HG03457 (cell line): ENCODE results near the gene ICAM1.
"Not testable (repeated sequence)": the region's sequence is repeated elsewhere in the genome, so short reads cannot be mapped to it uniquely, and the experiment has no call there.

Experiments used
- ATAC-seq: cut with Tn5 transposase; IDR thresholded peaks from one replicate; pipeline ENCODE4 v1.9.1; 2021; ENCODE audit warnings: moderate number of reproducible peaks; ENCODE audit not compliant: unreplicated experiment

ICAM1 gene, protein sequence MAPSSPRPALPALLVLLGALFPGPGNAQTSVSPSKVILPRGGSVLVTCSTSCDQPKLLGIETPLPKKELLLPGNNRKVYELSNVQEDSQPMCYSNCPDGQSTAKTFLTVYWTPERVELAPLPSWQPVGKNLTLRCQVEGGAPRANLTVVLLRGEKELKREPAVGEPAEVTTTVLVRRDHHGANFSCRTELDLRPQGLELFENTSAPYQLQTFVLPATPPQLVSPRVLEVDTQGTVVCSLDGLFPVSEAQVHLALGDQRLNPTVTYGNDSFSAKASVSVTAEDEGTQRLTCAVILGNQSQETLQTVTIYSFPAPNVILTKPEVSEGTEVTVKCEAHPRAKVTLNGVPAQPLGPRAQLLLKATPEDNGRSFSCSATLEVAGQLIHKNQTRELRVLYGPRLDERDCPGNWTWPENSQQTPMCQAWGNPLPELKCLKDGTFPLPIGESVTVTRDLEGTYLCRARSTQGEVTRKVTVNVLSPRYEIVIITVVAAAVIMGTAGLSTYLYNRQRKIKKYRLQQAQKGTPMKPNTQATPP

GRCh38 chr19:10270616-10271394 lies at the start of gene ICAM1:
TSS of gene ICAM1 (plus strand) at chr19:10271120. CDS start at chr19:10271160, 40 bp downstream.
- no peak for ATAC-seq

GRCh38 chr19:10222201-10222890 lies 48.6 kb upstream of the ICAM1 start:
- ATAC-seq = no peak

- no peak for ATAC-seq
Measured at GRCh38 chr19:10223488-10224213, 47.3 kb upstream of the ICAM1 start.

- no peak for ATAC-seq
Measured at GRCh38 chr19:10224337-10224736, 46.6 kb upstream of the ICAM1 start.

- ATAC-seq = no peak
Measured at GRCh38 chr19:10226021-10226375, 44.9 kb upstream of the ICAM1 start.

- ATAC-seq = no peak
Measured at GRCh38 chr19:10226376-10227025, 44.4 kb upstream of the ICAM1 start.

DNA sequence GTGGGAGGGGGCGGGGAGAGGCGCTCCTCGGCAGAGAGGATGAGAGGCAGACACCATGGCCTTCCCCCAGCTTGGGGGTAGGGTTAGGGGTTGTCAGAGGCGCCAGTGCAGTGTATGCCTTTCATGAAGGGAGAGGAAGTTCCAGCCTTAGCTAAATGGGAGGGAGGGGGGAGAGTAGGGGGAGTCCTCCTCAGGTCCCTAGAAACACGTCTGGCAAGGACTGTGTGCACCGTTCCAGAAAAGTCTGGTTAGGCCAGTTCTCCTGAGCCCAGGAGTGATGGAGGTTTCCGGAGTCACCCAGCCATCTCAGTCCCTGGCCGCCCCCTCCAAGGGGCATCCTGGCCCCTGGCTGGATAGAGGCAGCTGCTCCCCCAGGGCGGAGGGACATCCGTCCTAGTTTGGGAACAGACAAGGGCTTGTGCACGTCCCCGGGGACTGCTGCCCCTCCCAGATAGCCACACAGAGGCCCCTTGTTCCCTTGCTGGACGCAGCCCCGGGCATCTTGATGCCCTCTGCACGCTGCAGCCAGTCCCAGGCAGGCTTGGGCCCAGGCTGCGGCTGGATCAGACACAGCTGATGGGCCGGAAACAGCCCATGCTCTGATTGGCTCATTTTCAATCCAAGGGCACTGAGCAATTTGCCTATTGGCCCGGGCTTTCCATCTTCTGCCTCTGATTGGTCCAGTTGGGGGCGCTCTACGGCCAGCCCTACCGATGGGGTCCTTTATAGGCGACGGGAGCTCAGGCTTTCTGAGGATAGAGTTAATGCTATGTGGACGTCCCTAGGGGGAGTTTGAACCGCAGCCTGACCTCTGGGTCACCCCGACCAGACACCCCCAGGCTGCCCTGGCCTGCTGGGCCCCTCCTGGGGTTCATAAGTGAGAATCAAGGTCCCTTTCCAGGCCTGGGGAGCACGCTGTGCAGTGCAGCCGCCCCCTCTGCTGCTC lies 43.6 kb upstream of the ICAM1 start:
- ATAC-seq = no peak

GRCh38 chr19:10228393-10228792 lies 42.5 kb upstream of the ICAM1 start:
- no peak for ATAC-seq

GRCh38 chr19:10228920-10229319 lies 42.0 kb upstream of the ICAM1 start:
- ATAC-seq = no peak

GRCh38 chr19:10230173-10230860 lies 40.6 kb upstream of the ICAM1 start:
- no peak for ATAC-seq

DNA sequence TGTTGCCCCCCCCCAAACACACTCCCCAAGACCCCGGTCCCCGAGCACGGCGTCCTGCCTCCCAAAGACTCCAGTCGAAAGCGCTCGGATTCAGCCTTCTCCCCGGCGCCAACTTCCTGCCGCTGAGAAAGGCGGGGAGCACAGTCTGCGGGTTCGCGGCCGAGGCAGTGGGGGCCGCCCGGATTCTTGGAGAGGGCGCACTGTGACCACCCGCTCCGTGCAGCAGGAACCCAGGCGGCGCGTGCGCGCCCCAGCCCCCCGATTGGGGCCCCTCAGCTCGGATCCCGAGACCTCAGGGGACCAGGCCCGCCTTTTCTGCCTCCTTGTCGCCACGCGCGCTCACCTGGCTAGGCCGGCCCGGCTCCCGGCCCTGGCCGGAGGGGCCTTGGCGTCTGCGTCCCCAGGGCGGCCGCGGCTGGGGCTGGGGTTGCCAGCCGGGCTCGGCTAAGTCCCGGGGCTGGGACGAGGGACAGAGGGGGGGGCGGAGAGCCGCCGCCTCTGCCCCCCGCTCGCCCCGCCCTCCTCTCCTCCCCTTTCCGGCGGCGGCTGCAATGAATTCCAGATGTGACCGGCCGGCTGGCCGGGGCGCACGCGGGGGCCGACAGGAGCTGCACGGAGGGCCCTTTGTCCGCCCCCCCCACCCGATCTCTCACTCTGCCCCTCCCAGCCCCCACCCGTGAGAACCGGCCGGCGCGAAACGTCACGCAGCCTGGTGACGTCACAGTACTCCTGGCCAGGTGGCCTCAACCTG lies 39.9 kb upstream of the ICAM1 start, which contains the start of gene S1PR2:
Gene S1PR2, minus strand, starts transcription at position 471 of the 751 bp plus-strand sequence. CDS start 6,426 bp downstream, outside the sequence.
- ATAC-seq = no peak

DNA sequence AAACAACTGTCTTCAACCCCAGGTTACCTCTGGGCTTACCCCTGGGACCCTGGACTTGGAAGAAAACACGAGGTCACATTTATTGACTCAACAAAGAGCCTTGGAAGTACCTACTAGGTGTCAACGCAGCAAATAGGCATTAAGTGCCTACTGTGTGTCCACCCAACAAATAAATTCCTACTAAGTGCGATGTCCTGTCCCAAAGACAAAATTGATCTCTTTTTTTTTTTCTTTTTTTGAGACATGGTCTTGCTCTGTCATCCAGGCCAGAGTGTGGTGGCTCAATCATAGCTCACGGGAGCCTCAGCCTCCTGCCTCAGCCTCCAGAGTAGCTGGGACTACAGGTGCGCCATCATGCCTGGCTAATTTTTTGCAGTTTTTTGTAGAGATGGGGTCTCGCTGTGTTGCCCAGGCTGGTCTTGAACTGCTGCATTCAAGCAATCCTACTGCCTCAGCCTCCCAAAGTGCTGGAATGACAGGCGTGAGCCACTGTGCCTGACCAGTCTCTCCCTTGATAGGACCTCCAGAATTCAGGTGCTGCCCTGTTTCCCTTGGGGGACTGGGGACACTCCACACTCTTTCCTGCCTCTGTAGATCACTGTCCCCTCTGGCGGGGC lies 39.2 kb upstream of the ICAM1 start:
- no peak for ATAC-seq

DNA sequence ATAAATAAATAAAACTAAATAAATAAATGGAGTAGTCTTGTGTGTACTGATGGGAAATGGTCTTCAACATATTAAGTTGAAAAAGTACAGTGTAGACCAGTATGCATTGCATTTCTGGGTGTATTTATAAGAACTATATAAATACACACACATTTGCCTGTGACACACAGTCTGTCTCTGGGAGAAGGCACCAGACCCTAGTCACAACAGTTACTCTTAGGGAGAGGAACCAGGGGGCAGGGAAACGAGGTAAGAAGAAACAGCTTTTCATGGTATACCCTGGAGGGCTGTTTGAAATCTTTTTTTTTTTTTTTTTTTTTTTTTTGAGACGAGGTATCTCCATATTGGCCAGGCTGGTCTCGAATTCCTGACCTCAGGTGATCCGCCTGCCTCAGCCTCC lies 37.0 kb upstream of the ICAM1 start:
- no peak for ATAC-seq

GRCh38 chr19:10235003-10235402 lies 35.9 kb upstream of the ICAM1 start:
- no peak for ATAC-seq

GRCh38 chr19:10235409-10235808 lies 35.5 kb upstream of the ICAM1 start:
- ATAC-seq = not testable (repeated sequence)

GRCh38 chr19:10237702-10238101 lies 33.2 kb upstream of the ICAM1 start:
- ATAC-seq = no peak

DNA sequence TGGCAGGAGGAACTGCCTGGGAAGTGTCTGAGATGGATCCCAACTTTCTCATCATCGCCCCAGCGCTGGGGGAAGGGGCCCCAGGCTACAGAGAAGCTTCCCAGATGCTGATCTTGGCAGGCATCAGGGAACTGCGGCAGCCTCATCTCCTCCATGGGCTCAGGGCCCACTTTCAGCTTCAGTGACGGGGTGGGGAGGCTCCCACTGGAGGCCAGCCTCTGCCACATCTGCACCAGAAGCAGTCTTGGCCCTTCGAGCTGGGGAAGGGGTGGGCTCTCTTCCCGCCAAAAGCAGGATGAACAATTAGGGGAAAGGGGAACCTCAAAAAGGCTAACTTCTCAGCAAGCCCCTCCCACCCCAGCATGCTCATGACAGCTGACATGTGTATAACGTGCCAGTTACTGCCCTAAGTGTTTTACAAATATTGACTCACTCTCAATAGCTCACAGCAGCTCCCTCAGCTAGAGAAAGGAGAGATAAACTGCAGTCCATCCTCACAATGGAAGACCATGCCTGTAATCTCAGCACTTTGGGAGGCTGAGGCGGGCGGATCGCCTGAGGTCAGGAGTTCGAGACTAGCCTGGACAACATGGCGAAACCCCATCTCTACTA lies 32.6 kb upstream of the ICAM1 start:
- no peak for ATAC-seq
